Thymus (tissue), 11 donors: ENCODE results near the gene SYN1. TPM values are rescaled to one million over a fixed set of nuclear protein-coding genes. Genes with fewer than 3 reads are reported as not detected.

ENCODE experiments used
- DNase-seq, 9 donors: peaks; one replicate each; pipeline ENCODE4 v3.0.0-alpha.2; 2013; ENCODE audit warnings: low spot score in 9 of 9, low read depth in 6 of 9, missing footprints in 1 of 9
- H3K27ac ChIP-seq, 2 donors: one replicate each; pipeline ENCODE4 v1.5.1; 2013; ENCODE audit warnings: control low read depth in 1 of 2, low read depth in 1 of 2, low read length in 1 of 2, mild to moderate bottlenecking in 1 of 2, moderate library complexity in 1 of 2
- H3K27me3 ChIP-seq, 2 donors: one replicate each; pipeline ENCODE4 v1.5.1; 2013; ENCODE audit warnings: low read length in 1 of 2; ENCODE audit not compliant: control insufficient read depth in 2 of 2, insufficient read depth in 1 of 2
- H3K36me3 ChIP-seq, 2 donors: one replicate each; pipeline ENCODE4 v1.5.1; 2013; ENCODE audit warnings: low read length in 1 of 2, mild to moderate bottlenecking in 1 of 2, moderate library complexity in 1 of 2; ENCODE audit not compliant: control insufficient read depth in 2 of 2, insufficient read depth in 2 of 2
- H3K4me1 ChIP-seq, 2 donors: one replicate each; pipeline ENCODE4 v1.5.1; 2013; ENCODE audit warnings: low read length in 2 of 2; ENCODE audit not compliant: control insufficient read depth in 2 of 2, insufficient read depth in 2 of 2
- H3K4me3 ChIP-seq, 2 donors: one replicate each; pipeline ENCODE4 v1.5.1; 2013; ENCODE audit warnings: low read length in 2 of 2, control low read depth in 1 of 2, mild to moderate bottlenecking in 1 of 2
- H3K9me3 ChIP-seq, 2 donors: one replicate each; pipeline ENCODE4 v1.5.1; 2013; ENCODE audit warnings: low read length in 1 of 2, mild to moderate bottlenecking in 1 of 2; ENCODE audit not compliant: control insufficient read depth in 2 of 2, insufficient read depth in 1 of 2
- WGBS: extraction: QIAGEN DNeasy Blood & Tissue Kit; methylation state at CpG from one replicate; pipeline ENCODE4 v1.1.7; 2013; 5-methylcytosine and 5-hydroxymethylcytosine counted together
- polyA plus RNA-seq: library from polyadenylated mRNA; stranded (reverse); fragments of 200-250 nt; gene quantifications from one replicate; pipeline ENCODE4 v1.2.3, GENCODE V29; 2013
- total RNA-seq: library from RNA; stranded (reverse); fragments of 120-200 nt; gene quantifications from one replicate; pipeline ENCODE4 v1.2.4, GENCODE V29; 2013
- donor health status: healthy.

The SYN1 gene
- total and polyA plus RNA-seq, 2 donors: 0.52 to 4.0 TPM

DNA sequence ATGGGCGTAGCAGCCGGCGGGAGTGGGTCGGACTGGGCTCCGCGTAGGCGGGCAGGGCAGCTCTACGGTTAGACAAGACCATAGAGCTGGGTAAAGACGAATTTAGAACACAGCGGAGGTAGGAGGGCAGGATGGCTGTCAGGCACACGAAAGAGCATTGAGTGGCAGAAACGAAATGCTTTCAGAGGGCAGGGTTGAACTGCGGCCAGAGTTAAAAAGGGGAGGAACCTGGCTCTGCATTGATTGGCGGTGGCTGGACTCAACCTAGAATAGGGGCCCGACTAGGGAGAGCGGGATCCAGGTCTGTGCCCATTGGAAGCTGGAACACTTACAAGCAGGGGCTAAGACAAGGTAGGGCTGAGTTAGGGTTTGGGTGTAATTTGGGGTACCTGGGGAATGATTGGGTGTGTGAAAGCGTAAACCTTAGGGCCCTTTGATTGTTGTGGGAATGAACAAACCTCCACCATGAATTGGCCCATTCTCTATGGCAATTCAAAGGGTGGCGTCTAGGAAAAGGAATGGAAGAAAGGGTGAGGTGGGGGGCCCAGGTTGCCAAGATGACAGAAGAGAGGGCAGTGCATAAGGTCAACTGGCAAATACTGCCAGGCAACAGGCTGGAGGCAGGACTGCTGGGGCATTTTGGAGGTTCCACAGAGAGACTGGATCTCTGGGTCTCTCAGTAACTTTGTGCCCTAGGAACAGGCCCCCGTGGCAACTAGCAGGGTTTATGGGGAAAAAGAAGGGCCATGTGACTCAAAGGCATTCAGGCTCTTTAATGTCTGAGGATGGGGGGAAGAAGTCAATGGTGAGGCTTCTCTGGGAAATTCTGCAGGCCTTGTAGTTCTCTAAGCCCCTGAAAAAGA lies 31.6 kb upstream of the SYN1 start:
- Histone ChIP-seq H3K27me3 (no peaks in the 10 kb centered on the region), H3K4me3 (peak overlapping the region; percentile 63 to 70), H3K27ac (peak overlapping the region; percentile 58 to 64), H3K36me3 (peaks cover 6 to 17% of the 10 kb centered on the region in 2 donors), H3K4me1 (peaks cover 9 to 22% of the 10 kb centered on the region in 2 donors), H3K9me3 (no peaks in the 10 kb centered on the region)
- 22% methylated on average over 19 of the region's 19 CpGs for WGBS
- no peak for DNase-seq

DNA sequence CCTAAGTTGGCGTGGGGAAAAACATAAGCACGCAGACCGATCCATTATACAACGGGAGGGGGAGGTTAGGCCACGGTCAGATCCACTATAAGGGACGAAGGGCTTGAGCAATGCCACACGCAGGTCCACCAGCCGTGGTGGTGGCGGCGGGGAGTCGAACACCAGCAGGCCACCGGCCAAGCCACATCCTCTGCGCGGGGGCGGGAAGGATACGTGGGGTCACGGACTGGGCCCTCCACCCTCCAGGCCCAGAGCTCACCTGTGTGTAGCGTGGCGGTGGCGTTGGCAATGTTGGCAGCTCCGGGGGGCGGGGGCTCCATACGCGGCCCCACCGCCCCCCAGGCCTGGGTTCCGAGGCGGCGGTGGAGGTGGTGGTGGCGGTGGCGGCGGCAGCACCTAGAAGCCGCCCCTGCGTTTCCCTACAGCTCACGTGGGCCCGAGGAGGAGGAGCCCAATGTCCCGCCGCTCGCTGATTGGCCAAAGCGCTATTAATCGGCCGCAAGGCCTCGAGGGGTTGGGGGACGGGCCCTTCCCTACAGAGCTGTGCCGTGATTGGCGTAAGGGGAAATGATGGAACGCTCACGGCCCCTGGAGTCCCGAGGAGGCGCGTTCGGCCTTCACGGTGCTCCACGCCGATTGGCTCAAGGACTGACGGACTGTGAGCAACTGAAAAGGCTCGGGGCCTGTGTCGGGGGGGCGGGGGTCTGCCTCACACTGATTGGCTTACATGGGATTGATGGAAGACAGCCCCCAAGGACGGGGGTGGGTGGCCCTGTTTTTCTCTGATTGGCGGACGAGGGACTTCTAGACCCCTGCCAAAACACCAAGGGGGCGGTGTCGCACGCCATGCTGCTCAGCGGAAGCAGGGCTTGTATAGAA lies 30.7 kb upstream of the SYN1 start, which contains the start of gene ELK1:
TSS of gene ELK1 (minus strand) at position 400 of the 879 bp plus-strand sequence. CDS start 9,122 bp downstream, outside the sequence.
- H3K27ac ChIP-seq: peak within 1 kb of the TSS; percentile 75 to 91
- peak in 7 of 9 donors; percentile 54 to 91 (median 77) for DNase-seq
- WGBS: under 1% methylated on average over 64 of the region's 65 CpGs
- peaks cover 0 to 10% of the 10 kb centered on the region in 2 donors for H3K36me3 ChIP-seq
- no peaks in the 10 kb centered on the region for H3K27me3 ChIP-seq
- H3K4me3 ChIP-seq: peak within 1 kb of the TSS; percentile 63 to 70
- peaks cover 9 to 22% of the 10 kb centered on the region in 2 donors for H3K4me1 ChIP-seq
- no peaks in the 10 kb centered on the region for H3K9me3 ChIP-seq

DNA sequence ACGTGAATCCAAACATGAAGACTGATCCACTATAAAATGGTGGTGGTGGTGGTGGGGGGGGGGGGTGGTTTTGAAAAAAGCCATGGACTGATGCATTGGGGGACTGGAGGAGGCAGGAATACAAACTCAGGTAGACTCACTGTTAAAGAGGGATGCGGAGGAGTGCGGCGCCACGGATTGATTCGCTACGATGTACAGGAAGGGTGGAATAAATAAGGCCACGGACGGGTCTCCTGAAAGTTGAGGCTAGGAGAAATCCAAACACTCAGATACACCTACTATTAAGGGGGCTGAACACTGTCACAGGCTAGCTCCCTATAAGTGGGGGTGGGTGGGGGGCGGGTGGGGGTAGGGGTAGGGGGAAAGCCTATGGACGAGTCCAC lies 30.1 kb upstream of the SYN1 start:
- H3K27me3 ChIP-seq: no peaks in the 10 kb centered on the region
- peak overlapping the region in 1 of 2 donors; percentile 46 for H3K27ac ChIP-seq
- WGBS: 3% methylated on average over 11 of the region's 11 CpGs
- DNase-seq: no peak
- H3K36me3 ChIP-seq: peaks cover 0 to 10% of the 10 kb centered on the region in 2 donors
- H3K9me3 ChIP-seq: no peaks in the 10 kb centered on the region
- peak overlapping the region; percentile 63 to 70 for H3K4me3 ChIP-seq
- H3K4me1 ChIP-seq: peaks cover 9 to 22% of the 10 kb centered on the region in 2 donors

DNA sequence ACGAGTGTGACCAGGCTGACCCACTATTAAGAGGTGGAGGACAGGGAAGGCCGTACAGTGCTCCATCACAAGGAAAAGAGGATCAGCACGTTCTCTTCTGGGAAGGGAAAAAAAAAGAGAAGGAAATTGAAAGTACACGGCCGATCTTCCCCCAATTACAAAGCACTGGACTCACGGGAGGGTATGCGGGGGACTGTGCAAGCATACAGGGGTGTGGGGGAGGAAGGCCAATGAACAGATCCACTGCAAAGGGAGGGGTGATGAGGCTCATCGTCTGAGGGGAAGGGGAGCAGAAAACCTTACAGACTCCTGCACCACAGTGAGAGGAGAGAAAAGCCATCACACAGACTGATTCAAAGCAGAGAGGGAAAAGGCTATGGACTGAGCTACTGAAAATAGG lies 29.6 kb upstream of the SYN1 start:
- Histone ChIP-seq H3K9me3 (no peaks in the 10 kb centered on the region), H3K4me1 (peaks cover 9 to 22% of the 10 kb centered on the region in 2 donors), H3K36me3 (peaks cover 0 to 10% of the 10 kb centered on the region in 2 donors), H3K27ac (peak overlapping the region in 1 of 2 donors; percentile 52), H3K27me3 (no peaks in the 10 kb centered on the region), H3K4me3 (peak overlapping the region; percentile 63 to 70)
- 30% methylated on average over 8 of the region's 8 CpGs for WGBS
- DNase-seq: no peak

DNA sequence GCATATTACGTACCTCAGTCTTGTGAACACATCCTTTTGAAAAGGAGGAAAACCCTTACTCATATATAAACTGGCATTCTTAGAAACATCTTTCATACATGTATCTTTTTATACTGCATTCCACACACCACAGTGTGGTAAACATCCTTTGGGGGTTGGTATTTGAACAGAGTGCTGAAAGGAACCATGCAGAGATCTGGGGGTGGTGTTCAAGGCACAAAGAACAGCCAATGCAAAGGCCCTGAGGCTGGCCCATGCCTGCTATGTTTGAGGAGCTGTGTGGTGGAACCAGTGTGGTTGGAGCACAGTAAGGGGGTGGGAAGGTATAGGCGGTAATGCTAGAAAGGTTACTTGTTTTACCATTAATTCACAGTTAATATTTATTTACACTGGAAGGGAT lies 28.7 kb upstream of the SYN1 start:
- Histone ChIP-seq H3K27me3 (no peaks in the 10 kb centered on the region), H3K36me3 (peaks cover 0 to 6% of the 10 kb centered on the region in 2 donors), H3K9me3 (no peaks in the 10 kb centered on the region), H3K4me3 (no peak overlapping the region), H3K4me1 (peaks cover 9 to 22% of the 10 kb centered on the region in 2 donors), H3K27ac (peak overlapping the region in 1 of 2 donors; percentile 51)
- peak in 1 of 9 donors; percentile 53 for DNase-seq
- WGBS: 71% methylated on average over 2 of the region's 2 CpGs

DNA sequence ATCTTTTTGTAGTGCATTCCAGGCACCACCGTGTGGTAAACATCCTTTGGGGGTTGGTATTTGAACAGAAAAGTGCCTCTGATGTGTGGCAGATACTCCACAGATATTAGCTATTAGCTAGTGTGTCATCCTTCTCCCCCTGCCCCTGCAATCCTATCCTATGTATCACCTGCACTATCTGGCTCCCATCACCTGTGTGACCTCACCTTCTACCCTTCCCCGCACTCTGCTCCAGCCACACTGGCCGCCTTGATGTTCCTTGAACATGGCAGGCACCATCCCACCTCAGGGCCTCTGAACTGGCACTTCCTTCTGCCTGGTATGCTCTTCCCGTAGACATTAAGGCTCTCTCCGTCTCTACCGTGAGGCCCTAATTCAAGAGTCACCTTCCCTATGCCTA lies 27.0 kb upstream of the SYN1 start:
- H3K9me3 ChIP-seq: no peaks in the 10 kb centered on the region
- DNase-seq: no peak
- H3K4me1 ChIP-seq: peaks cover 9 to 20% of the 10 kb centered on the region in 2 donors
- H3K27ac ChIP-seq: no peak overlapping the region
- WGBS: 95% methylated on average over 6 of the region's 6 CpGs
- no peak overlapping the region for H3K4me3 ChIP-seq
- peaks cover 0 to under 1% of the 10 kb centered on the region in 2 donors for H3K36me3 ChIP-seq
- no peaks in the 10 kb centered on the region for H3K27me3 ChIP-seq

DNA sequence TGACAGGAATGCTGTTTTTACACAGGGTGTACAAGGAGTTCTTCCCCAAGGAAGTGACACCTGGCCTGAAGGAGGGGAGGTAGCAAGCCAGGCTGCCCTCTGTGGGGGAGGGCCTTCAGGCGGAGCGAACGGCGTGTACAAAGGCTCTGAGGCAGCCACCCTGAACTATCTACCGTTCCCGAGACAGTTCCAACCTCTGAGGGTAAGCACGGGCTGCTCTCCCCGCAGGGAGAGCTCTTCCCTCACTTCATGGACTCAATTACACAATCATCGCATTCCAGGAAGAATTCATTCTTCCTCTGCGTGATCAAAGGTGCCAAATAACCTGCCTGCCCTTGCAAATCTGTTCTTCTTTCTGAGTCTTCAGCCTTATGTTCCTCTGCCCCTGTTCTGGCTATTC lies 25.9 kb upstream of the SYN1 start:
- H3K36me3 ChIP-seq: peaks cover 7 to 10% of the 10 kb centered on the region in 2 donors
- peaks cover 6 to 12% of the 10 kb centered on the region in 2 donors for H3K4me1 ChIP-seq
- no peak overlapping the region for H3K4me3 ChIP-seq
- DNase-seq: no peak
- H3K27me3 ChIP-seq: no peaks in the 10 kb centered on the region
- H3K27ac ChIP-seq: no peak overlapping the region
- 96% methylated on average over 10 of the region's 10 CpGs for WGBS
- H3K9me3 ChIP-seq: no peaks in the 10 kb centered on the region

DNA sequence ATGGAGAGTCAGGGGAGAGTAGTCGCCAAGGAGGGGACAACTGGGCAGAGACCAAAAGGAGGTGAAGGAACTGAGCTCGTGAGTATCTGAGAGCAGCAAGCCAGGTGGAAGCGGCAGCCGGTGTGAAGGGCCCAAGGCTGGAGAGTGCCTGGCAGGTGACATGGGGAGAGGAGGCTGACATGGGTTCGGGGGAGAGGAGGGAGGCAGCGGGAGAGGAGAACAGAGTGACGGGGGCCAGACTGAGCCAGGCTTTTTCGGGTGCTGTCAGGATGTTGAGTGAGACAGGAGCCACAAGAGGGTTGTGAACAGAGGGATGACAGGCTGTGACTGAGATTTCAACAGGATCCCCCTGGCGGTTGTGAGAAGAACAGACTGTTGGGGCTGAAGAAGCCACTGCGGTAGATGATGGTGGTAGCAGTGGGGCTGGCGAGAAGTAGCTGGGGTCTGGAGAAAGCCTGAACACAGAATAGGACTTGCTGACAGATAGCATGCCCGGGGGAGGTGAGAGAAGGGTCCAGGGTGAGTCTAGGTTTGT lies 25.0 kb upstream of the SYN1 start:
- DNase-seq: no peak
- H3K4me1 ChIP-seq: peaks cover 6 to 12% of the 10 kb centered on the region in 2 donors
- H3K4me3 ChIP-seq: no peak overlapping the region
- H3K27me3 ChIP-seq: no peaks in the 10 kb centered on the region
- peaks cover 11 to 18% of the 10 kb centered on the region in 2 donors for H3K36me3 ChIP-seq
- no peak overlapping the region for H3K27ac ChIP-seq
- 93% methylated on average over 12 of the region's 12 CpGs for WGBS
- peaks cover 0 to 2% of the 10 kb centered on the region in 2 donors for H3K9me3 ChIP-seq
